H54 (cell line): ENCODE results near the gene ODC1.

Experiments
- DNase-seq: peaks from one replicate; pipeline ENCODE4 v3.0.0; 2011; ENCODE audit warnings: low spot score, mixed read lengths; ENCODE audit not compliant: insufficient read length
- FAIRE-seq: peaks from 3 replicates; lab custom pipeline; 2011; peaks lifted over from hg19 to GRCh38; lab: Jason Lieb, UNC
- POLR2A ChIP-seq: IDR thresholded peaks from 2 replicates; pipeline ENCODE4 v1.6.1; 2011; ENCODE audit warnings: low read depth, mild to moderate bottlenecking, low read length

The ODC1 gene

DNA sequence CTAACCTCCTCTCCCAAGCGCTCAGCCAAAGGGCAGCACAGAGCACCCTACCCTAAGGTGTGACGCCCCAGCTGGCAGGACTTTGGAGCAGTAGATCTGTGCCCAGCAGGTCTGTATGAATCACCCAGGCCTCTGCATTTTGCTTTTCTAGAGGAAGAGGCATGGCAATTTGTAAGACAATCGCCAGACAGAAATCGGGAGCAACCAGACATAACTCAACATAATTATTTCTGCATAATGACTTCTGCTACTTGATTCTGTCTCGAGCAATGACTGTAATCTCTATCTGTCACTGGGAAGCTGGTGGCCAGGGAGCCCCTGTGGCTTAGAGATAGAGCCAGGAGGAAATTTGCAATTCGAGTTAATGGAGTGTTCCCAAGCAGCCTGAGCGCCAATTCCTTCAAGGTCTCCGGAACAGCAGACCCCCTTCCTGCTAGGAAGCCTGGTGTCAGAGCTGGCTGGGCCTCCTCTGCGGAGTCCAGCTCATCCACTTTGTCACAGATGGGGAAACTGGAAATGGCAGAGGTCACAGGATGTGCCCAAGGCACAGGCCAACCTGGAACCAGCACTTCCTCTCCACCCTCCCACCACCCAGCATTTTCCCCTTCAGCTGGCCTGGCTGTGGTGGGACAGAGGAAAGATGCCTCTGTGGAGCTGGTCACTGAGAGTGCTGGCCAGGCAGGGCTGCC is 55.0 kb downstream of the ODC1 start:
- no peak for TF ChIP-seq POLR2A
- FAIRE-seq (no peak), DNase-seq (no peak)

DNA sequence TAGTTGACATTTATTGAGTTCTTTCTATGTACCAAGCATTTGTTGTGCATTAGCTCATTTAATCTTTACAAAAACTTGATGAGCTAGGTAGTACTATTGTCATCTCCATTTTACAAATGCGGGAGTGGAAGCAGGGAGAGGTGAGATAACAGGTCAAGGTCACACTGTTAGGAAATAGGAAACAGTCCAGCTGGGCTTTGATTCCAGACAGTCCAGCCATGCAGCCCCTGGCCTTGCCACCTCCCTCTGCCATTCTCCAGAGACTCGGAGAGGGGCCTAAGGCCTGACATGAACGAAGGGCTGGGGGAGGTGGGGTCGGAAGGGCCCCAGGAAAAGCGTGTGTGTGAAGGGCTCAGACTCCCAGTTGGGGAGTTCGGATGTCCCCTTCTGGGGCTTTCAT is 55.6 kb downstream of the ODC1 start:
- FAIRE-seq (no peak), DNase-seq (no peak)

DNA sequence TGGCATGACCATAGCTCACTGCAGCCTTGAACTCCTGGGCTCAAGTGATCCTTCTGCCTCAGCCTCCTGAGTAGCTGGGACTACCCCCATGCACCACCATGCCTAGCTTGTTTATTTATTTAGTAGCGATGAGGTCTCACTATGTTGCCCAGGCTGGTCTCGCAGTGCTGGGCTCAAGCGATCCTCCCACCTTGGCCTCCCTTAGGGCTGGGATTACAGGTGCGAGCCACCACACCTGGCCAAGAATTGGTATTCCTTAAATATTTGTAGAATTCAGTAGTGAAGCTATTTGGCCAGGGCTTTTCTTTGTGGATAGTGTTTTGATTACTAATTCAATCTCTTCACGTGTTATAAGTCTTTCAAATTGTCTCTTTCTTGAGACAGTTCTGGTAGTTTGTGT is 56.0 kb downstream of the ODC1 start:
- FAIRE-seq (no peak), DNase-seq (no peak)
- no peak for TF ChIP-seq POLR2A

More for the DNA sequence above, 55.6 kb downstream of the ODC1 start:
- TF ChIP-seq POLR2A: no peak

- no peak for TF ChIP-seq POLR2A
- FAIRE-seq: no peak
- no peak for DNase-seq
Measured at GRCh38 chr2:10390369-10390801, 57.7 kb downstream of the ODC1 start.
